ENCODE results near the gene ITM2B.

Gene ITM2B

DNA sequence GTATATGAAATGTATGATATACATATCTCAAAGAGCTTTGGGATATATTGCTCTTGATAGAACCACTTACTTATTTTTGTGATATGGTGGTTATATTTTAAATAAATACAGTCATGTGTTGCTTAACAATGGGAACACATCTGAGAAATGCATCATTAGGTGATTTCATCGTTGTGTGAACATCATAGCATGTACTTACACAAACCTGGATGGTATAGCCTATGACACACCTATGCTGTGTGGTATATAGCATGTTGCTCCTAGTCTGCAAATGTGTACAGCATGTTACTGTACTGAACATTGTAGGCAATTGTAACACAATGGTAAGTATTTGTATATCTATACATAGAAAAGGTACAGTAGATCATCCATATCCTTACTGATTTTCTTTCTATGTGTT is 78.2 kb downstream of the ITM2B start:
- DNase-seq (ENCODE audit: low spot score): no peak

GRCh38 chr13:48315969-48316650 is 83.1 kb downstream of the ITM2B start:
- DNase-seq (ENCODE audit: low spot score): no peak

GRCh38 chr13:48316826-48317510 is 84.0 kb downstream of the ITM2B start:
- no peak for DNase-seq (ENCODE audit: low spot score)

DNA sequence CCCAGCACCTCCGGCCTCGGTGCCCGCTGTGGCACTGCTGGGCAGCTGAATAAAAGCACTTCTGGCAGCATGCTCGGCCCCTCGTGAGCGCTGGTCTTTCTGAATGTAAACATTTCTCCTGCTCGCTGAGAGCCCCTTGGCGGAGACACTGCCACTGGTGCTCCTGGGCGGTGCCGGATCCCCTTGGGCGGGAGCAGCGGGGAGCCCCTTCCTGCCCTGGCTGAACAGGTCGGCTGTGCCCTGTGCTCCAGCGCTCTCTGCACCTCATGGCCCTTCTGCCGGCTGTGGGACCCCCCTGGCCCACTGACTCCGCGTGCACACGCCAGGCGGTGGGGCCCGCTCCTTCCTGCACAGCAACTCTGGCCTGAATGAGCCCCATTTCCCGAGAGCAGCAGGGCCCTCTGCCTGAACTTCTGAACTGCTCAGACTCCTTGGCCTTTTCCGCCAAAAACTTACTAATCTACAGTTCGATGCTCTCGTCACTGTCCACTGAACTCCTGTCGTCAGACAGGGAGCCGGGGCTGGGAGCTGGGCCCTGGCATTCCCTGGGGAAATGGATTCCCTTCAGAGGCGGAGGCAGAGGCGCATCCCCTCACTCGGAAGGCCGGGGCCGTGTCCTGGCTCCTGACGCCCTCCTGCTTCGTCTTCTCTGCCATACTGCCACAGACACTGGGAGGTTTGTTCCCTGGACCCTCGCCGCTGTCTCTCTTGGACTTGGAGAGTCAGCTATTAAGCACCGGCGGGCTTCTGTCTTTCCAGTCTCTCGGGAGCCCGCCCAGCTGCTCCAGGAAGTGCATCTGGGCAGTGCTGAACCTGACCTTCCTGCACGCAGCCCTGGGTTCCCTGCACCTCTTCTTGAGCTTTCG is 84.7 kb downstream of the ITM2B start:
- DNase-seq (ENCODE audit: low spot score): no peak

DNA sequence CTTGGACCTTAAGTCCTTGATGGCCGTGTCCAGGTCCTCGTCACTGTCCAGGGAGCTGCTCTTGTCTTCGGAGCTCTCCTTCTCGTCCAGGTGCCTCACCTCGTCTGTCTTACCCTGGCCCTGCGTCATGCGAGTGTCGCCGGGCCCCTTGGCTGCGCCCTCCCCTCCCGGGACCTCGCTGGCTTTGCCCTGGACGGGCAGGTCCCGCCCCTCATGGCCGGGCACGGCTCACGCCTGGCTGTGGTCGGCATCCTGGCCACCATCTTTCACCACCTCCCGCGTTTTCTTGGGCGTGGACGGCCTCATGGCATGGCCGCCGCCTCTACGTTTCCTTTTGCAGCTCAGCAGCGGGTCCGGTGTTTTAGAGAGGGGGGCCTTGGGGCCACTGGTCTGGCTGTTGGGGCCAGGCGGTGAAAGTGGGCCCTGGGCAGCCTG is 85.4 kb downstream of the ITM2B start:
- no peak for DNase-seq (ENCODE audit: low spot score)

GRCh38 chr13:48318821-48319511 is 86.0 kb downstream of the ITM2B start:
- DNase-seq (ENCODE audit: low spot score): no peak

All from CD4-positive, alpha-beta T cell treated with Interleukin-15 for 4 hours (primary cell).